Lower leg skin (tissue), 3 donors: Measurements from ENCODE around the gene TRIM7.

Source experiments
- CTCF ChIP-seq, 3 donors: fragments of 450-650 bp; IDR thresholded peaks; one replicate each; pipeline ENCODE4 v1.5.1; 2016; ENCODE audit warnings: antibody characterized with exemption in 3 of 3, mild to moderate bottlenecking in 3 of 3, moderate library complexity in 2 of 3
- POLR2A ChIP-seq, 2 donors: fragments of 450-650 bp; IDR thresholded peaks; one replicate each; pipeline ENCODE4 v1.6.1; 2016 to 2017; ENCODE audit warnings: antibody characterized with exemption in 2 of 2, mild to moderate bottlenecking in 1 of 2, moderate library complexity in 1 of 2

GRCh38 chr5:181197326-181197951, 7.6 kb downstream of the TRIM7 start:
- TF ChIP-seq CTCF (IDR thresholded peaks at IDR 0.05) (no peak), POLR2A (IDR thresholded peaks at IDR 0.05) (no peak)
